ENCODE results near the gene ENDOV.
A peak's percentile ranks its signal among the peaks of the same experiment; 100 is the strongest.

Gene ENDOV

DNA sequence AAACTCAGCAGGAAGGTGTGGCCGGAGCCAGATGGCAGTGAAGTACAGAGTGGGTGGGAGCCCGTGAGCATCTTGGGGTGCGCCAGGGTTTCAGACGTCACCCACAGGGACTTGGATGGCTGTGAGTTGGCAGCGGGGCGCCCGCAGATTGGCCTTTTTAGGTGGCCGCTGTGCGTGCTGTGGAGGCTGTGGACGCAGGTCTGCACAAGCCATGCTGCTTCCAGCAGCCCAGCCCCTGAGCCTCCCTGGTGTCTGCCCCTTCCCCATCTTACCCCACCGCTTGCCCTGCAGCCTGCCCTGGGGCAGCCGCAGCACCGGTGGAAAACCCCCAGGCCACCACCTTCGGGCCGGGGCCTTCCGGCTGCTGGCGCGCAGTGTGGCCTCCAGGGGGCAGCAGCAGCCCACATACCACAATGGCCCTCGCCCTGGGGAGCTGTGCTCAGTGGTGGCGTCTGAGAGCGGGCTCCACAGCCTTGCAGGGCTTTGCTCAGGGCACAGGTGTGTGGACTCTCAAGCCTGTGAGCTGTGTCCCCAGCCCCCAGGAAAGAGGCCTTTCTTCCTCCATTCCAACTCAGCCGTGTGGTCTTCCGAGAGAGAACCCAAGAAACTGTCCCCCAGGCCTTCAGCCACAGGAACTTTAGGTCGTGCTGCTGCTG lies 11.8 kb downstream of the ENDOV start:
- TF ChIP-seq, protein P1, sequence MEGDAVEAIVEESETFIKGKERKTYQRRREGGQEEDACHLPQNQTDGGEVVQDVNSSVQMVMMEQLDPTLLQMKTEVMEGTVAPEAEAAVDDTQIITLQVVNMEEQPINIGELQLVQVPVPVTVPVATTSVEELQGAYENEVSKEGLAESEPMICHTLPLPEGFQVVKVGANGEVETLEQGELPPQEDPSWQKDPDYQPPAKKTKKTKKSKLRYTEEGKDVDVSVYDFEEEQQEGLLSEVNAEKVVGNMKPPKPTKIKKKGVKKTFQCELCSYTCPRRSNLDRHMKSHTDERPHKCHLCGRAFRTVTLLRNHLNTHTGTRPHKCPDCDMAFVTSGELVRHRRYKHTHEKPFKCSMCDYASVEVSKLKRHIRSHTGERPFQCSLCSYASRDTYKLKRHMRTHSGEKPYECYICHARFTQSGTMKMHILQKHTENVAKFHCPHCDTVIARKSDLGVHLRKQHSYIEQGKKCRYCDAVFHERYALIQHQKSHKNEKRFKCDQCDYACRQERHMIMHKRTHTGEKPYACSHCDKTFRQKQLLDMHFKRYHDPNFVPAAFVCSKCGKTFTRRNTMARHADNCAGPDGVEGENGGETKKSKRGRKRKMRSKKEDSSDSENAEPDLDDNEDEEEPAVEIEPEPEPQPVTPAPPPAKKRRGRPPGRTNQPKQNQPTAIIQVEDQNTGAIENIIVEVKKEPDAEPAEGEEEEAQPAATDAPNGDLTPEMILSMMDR (IDR thresholded peaks at IDR 0.05; ENCODE audit: insufficient read depth, low read depth, low read length, missing control alignments), result peak; percentile 83

DNA sequence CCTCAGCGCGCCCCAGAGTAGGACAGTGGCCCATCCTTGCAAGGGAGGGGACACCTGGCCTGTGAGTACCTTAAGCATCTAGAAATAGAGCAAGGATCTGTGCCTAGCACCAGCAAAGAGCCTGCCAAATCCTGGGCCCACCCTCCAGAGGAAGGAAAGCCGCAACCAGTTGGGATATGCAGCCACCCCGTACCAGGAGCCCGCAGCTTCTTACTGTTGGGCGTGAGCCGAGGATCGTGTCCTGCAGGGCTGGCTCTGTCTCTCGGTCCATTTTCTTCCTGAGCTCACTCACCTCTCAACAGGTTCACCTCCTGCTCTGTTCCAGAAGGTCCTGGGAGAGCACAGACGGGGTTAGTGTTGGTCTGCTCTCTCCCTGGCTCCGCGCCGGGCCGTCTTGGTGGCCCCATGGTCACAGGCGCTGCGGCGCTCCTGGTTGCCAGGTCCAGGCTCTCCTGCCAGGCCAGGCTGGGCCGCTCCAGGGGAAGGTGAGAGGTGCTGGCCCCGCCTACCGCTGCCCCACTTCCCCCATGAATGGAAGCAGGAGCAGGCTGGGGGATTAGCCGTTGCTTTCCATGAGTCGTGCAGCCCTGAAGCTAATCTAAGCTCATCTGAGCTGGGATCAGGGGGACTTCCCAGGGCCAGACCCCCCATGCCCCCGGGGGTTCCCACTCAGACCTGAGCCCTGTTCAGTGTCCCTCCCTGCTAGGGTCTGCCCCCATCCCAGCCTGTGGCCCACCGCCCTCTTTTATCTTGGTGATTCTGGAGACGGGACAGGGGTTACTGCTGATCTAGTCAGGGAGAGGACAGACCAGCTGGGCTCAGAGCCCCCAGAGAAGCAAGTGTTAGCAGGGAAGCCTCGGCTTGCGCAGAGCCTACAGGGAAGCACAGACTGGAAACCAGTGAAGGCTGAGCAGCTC lies 12.7 kb downstream of the ENDOV start:
- TF ChIP-seq, protein P1 (IDR thresholded peaks at IDR 0.05; ENCODE audit: insufficient read depth, low read depth, low read length, missing control alignments), result no peak
- no peak overlapping the region for H3K4me3 ChIP-seq (ENCODE audit: low read length)
- DNase-seq (ENCODE audit: low read depth), result no peak

More for the DNA sequence above, 11.8 kb downstream of the ENDOV start:
- H3K4me3 ChIP-seq (ENCODE audit: low read length), result no peak overlapping the region
- peak; percentile 66 for DNase-seq (ENCODE audit: low read depth)

DNA sequence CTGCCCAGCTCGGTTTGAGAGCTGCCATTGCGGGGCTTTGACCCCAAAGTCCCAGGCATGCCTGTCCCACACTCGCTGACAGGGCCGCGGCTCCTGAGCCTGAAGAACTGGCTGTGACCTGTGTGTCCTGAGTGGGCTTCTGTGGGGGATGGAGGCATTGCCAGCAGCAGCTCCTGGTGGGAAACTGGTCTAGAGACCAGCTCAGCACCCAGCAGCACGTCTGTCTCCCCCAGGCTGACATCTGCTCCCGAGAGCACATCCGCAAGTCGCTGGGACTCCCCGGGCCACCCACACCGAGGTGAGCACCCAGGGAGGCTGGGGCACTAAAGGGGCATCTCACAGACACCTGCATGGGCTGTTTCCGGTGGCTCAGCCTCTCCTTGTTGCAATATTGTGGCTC lies 13.4 kb downstream of the ENDOV start:
- no peak for DNase-seq (ENCODE audit: low read depth)
- TF ChIP-seq, protein P1 (IDR thresholded peaks at IDR 0.05; ENCODE audit: insufficient read depth, low read depth, low read length, missing control alignments), result no peak
- H3K4me3 ChIP-seq (ENCODE audit: low read length), result no peak overlapping the region

DNA sequence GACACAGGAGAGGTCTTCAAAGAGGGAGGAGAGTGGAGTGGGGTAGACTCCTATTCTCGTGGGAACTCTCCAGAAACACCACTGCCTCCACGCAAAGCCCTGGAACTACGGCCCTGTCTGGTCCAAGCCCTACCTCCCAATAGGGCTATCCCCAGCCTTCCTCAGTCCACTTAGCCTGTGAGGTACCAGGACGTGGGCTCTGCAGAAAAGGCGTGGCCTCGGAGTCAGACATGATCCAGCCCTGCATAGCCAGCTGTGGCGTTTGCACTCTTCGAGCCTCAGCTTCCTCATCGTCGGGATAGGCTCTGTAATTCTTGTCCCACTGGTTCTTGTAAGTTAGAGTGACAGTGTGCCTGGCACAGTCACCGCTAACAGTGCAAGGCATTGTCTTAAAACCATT lies 13.8 kb downstream of the ENDOV start:
- TF ChIP-seq, protein P1 (IDR thresholded peaks at IDR 0.05; ENCODE audit: insufficient read depth, low read depth, low read length, missing control alignments), result no peak
- peak; percentile 13 for DNase-seq (ENCODE audit: low read depth)
- no peak overlapping the region for H3K4me3 ChIP-seq (ENCODE audit: low read length)

DNA sequence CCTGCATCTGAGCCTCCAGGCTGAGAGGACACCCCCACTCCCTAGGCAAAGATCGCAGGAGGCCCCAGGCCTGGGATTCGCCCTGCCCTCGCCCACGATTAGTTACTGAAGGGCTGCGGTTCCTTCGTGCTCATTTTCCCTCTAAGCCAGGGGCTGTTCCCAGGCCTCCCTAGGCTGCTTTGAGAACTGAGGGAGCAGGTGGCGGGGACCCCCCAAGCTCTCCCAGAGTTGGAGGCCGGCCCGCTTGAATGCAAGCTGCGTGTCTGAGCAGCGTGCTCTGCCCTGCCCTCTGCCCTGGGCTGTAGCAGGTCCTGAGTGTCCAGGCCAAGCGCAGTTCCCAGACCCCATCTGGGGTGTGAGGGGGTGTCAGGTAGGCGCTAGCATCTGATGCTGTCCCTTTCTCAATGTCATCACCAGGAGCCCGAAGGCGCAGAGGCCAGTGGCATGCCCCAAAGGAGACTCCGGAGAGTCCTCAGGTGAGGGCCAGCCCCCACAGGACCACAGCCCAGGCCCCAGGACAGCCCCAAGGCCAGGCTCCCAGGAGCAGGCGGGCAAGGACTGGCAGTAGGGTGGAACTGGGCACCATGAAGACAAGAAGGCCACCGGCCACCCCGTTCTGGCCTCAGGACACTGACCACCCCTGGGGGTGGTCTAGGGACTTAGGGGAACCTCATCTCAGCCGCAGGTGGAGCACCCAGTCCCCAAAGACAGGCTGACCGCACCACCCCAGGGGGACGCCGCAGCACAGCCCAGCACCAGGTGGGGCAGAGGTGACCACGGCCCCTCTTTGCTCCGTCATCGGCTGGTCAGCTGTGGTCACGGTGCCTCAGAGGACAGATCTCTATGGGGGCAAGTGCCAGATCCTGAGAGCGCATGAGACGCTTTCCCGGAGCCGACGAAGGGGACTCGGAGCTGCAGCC lies 14.6 kb downstream of the ENDOV start:
- no peak for DNase-seq (ENCODE audit: low read depth)
- TF ChIP-seq, protein P1 (IDR thresholded peaks at IDR 0.05; ENCODE audit: insufficient read depth, low read depth, low read length, missing control alignments), result no peak
- no peak overlapping the region for H3K4me3 ChIP-seq (ENCODE audit: low read length)

DNA sequence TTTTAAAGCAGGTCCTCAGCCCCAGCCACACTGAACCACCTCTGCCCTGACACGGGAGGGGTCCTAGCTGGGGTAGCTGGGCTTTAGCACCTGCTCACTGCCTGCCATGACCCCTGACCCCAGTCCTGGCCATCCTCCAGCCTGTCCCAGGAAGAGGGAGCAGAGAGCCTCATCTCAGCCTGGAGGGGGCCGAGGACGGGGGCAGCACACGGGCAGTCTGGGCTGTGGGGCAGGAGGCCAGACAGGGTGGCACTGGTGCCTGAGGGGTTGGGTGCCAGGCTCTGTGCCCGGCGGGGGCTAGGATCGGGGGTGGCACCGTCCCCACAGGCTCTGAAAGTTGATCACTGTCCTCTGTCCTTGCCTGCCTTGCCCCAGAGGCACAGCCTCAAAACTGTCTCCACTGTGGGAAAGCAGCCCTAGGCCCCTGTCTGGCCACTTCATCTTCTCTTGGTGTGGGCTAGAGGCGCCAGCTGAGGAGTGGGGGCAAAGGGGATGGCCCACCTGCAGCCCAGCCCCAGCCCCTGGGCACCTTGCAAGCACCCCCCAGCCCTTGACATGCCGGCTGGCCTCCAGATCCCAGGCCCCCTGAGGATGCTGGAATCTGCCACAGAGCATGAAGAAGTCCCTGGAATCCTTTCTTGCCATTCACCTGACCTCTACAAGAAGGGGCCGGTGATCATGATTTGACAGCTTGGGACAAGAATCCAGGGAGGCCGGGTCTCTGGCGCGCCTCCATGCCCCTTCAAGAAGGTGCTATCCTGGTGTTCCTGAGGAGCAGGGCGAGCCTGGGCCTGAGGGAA lies 15.7 kb downstream of the ENDOV start:
- TF ChIP-seq, protein P1 (IDR thresholded peaks at IDR 0.05; ENCODE audit: insufficient read depth, low read depth, low read length, missing control alignments), result no peak
- H3K4me3 ChIP-seq (ENCODE audit: low read length), result no peak overlapping the region
- DNase-seq (ENCODE audit: low read depth), result peak; percentile 48
